Amniotic epithelial cell (primary cell): ENCODE results near the gene EXOC3L1.

ENCODE experiments used
- DNase-seq: peaks from one replicate; pipeline ENCODE4 v3.0.0-alpha.2; 2010; ENCODE audit warnings: low read depth

Gene EXOC3L1

DNA sequence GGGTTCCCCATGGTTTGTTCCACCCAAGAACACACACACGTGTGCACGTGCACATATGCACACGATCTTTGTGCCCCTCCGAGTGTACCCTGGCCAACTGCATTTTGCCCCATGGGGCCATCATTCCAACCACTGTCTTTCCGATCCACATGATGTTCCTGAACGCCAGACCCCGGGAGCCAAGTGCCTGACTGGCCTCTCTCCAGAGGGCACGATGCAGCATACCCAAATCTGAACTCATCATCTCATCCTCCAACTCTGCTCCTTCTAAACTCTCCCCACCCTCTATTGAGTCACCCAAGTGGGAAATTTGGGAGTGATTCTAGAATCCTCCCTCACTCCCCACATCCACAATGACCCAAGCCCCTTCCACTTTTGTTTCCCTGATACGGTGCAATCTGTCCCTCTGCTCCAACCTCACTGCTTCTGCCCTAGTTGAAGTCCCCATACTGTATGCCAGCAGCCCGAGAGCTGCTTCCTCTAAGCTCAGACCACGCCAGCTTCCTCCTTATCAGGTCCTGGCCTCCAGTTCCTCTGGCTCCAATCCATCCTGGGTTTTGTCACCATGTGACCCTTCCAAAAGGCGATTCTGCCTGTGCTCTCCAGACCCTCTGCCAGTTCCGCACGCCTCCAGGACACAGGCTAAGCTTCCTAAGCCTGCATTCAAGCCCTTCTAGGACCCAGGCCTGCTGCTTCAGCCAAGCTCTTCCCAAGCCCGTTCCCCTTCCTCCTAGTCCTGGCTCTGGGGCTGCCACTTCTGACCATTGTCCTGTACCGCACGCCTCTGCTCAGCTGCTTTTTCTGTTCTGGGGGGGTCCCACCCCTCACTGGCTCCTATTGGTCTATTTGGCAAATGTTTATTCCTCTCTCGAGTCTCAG is 26.9 kb upstream of the EXOC3L1 start:
- DNase-seq: no peak

- DNase-seq: no peak
Observed at GRCh38 chr16:67215706-67216105, 25.8 kb upstream of the EXOC3L1 start.

DNA sequence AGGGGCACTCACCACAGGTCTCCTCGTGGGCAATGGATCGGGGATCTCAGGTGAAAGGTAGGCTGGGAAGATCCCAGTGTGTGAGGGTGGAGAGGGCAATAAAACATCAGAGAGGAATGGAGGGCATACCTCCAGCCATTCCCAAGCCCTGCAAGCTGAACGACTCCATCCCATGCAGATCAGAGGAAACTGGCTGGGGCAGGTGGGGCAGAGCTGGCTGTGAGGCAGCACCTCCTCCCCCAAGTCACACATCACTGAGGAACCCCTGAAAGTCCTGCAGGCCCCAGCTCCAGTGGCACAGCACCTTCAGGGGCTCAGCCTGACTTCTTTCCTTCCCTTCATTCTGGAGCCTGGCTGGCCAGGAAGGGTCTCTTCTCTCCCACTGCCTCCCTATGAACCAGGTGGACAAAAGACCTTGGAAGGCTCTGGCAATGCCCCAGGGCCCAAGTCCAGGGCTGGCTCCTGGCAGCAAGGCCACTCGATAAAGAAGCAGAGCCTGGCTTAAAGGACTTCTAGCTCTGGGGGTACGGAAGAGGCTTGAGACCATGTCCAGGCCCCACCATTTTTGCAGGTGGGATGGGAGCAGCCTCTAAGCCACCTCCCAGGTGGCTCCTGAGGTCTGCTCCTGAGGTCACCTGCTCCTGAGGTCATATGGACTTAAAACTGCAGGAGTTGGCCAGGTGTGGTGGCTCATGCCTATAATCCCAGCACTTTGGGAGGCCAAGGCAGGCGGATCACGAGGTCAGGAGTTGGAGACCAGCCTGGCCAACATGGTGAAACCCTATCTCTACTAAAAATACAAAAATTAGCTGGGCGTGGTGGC is 23.5 kb upstream of the EXOC3L1 start:
- no peak for DNase-seq

DNA sequence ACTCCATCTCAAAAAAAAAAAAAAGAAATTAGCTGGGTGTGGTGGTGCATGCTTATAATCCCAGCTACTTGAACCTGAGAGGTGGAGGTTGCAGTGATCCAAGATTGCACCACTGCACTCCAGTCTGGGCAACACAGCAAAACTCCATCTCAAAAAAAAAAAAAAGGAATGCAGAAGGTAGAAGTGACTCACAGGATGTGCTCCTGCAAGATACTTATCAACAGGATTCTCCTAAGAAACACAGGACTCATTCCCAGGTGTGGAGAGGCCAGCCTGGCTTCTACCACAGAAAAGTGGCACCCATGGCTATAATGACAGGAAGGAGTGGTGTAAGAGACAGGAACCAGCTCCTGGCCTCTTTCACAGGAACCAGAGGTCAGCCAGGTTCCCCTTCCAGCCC is 22.8 kb upstream of the EXOC3L1 start:
- DNase-seq: no peak

GRCh38 chr16:67211674-67212073 is 21.7 kb upstream of the EXOC3L1 start:
- no peak for DNase-seq

DNA sequence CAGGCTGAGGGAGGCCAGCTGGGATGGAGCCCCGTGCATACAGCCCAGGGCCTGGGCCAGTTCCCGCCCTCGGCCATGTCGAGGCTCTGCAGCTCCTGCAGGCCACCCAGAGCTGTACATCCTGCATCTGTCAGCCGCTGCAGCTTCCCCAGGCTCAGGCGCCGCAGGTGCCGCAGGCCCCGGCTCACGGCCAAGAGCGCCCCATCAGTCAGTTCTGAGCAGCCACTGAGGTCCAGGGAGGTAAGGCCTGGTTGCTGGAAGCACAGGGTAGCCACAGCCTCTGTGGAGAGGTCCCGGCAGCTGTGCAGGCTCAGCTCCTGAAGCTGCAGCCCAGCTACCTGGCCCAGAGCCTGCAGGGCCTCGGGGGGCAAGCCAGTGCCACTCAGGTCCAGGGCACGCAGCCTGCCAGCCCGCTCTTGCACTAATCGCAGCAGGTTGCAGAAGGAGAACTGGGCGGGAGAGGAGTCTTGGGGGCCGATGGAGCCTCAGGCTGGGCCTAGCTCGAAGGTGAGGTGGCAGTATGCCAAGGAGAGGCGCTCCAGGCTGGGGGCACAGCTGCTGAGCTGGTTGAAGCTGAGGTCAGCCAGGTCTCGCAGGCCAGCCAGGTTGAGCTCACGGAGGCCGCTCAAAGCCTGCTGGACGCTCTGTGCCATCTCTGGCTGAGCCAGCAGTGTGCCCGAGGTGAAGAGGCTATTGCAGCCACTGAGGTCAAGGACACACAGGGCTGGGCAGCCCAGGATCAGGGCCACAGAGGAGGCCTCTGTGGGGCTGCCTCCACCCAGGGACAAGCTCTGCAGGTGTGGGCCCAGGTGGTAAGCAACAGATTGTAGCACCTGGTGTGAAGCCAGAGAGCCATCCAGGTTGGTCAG is 20.4 kb upstream of the EXOC3L1 start:
- no peak for DNase-seq

- DNase-seq: no peak
Observed at GRCh38 chr16:67209565-67209964, 19.6 kb upstream of the EXOC3L1 start.

GRCh38 chr16:67208154-67208896 is 18.4 kb upstream of the EXOC3L1 start:
- DNase-seq: no peak

GRCh38 chr16:67207249-67208091 is 17.5 kb upstream of the EXOC3L1 start:
- no peak for DNase-seq

DNA sequence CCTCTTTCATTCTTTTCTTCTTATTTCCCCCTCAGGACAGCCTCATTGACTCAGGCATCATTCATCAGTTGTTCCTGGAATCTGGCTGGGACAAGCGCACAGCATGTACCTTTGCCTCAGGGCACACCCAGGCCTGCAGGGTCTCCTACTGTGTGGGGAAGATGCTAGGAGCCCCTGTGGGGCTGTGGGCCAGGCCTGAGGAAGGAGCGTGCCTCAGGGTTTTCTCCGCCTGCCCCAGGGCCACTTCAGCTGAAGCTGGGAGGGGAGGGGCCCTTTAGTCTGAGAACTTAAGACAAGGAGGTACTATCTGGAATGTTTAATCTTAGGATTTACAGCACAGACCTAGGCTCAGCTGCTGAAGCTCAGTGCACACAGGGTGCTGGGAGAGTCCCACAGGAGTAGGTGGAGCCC is 16.9 kb upstream of the EXOC3L1 start:
- no peak for DNase-seq

DNA sequence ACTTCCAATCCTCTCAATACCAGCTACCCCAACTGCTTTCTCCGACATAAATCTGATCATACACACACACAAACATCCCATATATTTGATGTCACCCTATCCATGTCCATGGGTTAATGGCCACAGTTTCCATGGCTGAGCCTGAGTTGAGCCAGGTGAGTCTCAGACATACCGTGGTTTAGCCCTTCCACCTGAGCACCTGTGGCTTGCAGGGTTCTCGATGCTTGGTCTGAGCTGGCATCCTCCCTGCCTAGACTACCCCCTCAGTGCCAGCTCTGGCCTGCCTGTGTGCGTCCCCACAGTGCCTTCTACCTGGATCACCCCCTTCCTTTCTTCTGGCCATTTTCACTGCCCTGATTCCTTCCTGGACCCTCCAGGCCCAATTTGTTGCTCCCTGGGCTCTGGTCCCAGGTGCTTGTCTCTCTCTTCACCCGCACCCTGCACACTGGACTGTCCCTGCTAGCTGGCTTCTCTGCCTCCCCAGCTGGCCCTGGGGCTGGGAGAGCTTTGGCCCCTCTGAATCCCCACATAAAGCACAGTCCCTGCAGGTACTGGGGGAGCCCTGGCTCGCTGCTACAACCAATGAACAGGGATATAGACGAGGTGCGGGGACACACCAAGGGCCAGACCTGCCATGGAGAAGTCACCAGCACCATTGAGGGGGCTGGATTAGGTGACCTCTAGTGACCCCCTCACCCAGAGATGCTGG is 16.3 kb upstream of the EXOC3L1 start:
- DNase-seq: no peak

GRCh38 chr16:67204076-67204475 is 14.1 kb upstream of the EXOC3L1 start:
- no peak for DNase-seq

DNA sequence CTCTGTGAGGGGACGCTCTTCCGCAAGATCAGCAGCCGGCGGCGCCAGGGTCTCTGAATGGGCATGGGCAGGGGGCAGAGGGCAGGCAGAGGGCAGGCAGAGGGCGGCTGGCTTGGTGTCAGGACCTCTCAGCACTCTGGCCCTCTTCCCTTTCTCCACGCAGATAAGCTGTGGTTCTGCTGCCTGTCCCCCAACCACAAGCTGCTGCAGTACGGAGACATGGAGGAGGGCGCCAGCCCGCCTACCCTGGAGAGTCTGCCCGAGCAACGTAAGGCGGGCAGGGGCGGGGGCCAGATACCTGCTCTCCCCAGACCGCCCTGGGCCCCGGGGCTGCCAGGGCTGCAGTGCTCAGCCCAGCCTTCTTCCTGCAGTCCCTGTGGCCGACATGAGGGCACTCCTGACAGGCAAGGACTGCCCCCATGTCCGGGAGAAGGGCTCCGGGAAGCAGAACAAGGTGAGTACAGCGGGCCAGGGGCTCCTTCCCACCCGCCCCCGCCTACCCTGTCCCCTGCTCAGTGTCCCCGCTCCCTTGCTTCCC is 13.1 kb upstream of the EXOC3L1 start:
- DNase-seq: no peak

DNA sequence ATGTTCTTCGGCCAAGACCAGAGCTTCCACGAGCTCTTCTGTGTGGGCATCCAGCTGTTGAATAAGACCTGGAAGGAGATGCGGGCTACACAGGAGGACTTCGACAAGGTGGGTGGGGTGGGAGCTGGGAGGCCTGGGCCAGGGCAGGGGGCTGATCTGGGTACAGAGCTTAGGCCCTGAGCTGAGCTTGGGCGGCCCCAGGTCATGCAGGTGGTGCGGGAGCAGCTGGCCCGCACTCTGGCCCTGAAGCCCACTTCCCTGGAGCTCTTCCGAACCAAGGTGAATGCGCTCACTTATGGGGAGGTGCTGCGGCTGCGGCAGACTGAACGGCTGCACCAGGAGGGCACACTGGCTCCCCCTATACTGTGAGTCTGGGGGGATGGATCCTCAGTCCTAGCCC is 12.5 kb upstream of the EXOC3L1 start:
- DNase-seq: no peak

DNA sequence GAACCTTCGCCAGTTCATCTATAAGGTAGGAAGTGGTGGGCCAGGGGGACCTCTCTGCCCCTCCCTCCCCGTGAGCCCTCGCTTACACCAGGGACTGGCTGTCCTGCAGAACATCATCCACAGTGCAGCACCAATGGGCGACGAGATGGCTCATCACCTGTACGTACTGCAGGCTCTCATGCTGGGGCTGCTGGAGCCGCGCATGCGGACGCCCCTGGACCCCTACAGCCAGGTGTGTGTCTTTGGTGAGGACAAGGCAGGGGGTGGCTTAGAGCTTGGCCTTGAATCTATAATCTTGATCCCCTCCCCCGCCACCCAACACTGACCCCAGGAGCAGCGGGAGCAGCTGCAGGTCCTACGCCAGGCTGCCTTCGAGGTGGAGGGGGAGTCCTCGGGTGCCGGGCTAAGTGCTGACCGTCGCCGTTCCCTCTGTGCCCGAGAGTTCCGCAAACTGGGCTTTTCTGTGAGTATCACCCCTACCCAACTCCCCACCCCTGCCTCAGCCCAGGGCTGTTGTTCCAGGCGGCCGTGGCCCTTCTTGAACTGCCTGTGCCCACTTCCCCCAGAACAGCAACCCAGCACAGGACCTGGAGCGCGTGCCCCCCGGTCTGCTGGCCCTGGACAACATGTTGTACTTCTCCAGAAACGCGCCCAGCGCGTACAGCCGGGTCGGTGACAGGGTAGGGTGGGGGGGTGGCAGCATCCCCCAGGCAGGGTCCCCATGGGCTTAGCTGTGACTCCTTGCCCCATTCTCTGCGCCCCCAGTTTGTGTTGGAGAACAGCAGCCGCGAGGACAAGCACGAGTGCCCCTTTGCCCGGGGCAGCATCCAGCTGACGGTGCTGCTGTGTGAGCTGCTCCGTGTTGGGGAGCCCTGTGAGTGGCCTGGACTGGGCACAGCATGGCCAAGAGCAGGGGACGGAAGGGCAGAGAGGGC is 11.7 kb upstream of the EXOC3L1 start:
- no peak for DNase-seq

DNA sequence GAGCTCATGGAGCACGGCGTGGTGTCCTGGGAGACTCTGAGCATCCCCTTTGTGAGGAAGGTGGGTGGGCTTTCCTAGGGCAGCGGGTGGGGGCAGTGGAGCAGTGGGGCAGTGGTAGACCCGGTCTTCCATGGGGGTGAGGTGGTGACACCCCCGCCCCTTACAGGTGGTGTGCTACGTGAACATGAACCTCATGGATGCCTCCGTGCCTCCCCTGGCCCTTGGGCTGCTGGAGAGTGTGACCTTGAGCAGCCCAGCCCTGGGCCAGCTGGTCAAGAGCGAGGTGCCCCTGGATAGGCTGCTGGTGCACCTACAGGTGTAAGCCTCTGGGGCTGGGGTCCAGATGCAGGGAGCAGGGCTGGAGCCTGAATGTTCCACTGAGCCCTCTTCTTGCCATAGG is 10.6 kb upstream of the EXOC3L1 start:
- no peak for DNase-seq

- DNase-seq: no peak
Observed at GRCh38 chr16:67199808-67200198, 9.9 kb upstream of the EXOC3L1 start.

GRCh38 chr16:67199011-67199807 is 9.3 kb upstream of the EXOC3L1 start, which contains the start of gene ELMO3:
Gene ELMO3, plus strand, starts transcription at chr16:67199131. Its CDS starts 196 bp downstream, at chr16:67199327.
- DNase-seq: no peak
